Omental fat pad (tissue), 4 donors: ENCODE measurements around the gene NEMP1. TPM values are rescaled to one million over a fixed set of nuclear protein-coding genes. Genes with fewer than 3 reads are reported as not detected.

Experiments
- ATAC-seq: fragments of 150-250 bp; one replicate; pipeline ENCODE4 v1.9.1; 2016; ENCODE audit warnings: mild to moderate bottlenecking, moderate library complexity; ENCODE audit not compliant: low FRiP score
- DNase-seq: peaks from one replicate; pipeline ENCODE4 v3.0.0-alpha.2; 2019; ENCODE audit warnings: low spot score
- total RNA-seq, 4 donors: library from RNA; depleted of rRNA; stranded (reverse); fragments of >200 nt; gene quantifications; one replicate each; pipeline ENCODE4 v1.1.0, GENCODE V29; 2016
- TF ChIP-seq, protein P1 (sequence below), 3 donors: fragments of 450-650 bp; IDR thresholded peaks; one replicate each; pipeline ENCODE4 v1.5.1; 2016 to 2017; ENCODE audit warnings: antibody characterized with exemption in 3 of 3, mild to moderate bottlenecking in 3 of 3, moderate library complexity in 2 of 3

NEMP1 gene
- total RNA-seq, 4 donors from 2014 or later, result 4.6 to 9.8 (median 5.9) TPM

DNA sequence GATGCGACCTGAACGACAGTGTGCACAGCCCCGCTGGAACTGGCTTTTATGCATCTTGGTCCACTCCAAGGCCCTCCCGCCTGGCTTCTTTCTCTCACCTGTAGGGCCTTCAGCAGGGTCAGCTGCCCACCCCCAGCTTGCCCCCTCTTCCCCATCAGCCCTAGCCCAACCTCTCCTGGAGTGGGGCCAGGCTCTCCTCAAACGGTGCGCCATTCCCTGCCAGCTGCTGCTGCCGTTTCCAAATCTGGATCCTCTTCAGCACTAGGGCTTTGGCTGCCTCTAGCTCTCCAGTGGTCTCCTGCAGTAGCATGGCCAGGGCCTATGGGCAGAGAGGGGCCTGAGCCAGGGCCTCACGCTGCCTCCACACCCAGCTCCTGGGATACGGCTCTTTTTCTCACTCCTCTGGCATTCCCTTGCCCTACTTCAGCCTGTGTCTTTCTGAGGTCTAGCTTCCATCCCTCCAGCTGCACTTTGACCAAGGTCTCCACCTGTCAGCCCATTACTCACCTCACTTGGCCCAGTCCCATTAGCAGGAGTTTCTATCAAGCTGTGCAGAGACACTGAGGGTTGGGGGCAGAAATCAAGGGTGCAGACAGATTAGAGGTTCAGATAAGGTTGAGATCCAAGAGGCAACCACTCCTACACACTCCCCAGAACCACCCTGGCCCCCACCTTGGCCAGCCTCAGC lies 27.6 kb upstream of the NEMP1 start:
- ATAC-seq (no peak), DNase-seq (no peak)
- TF ChIP-seq, protein P1, sequence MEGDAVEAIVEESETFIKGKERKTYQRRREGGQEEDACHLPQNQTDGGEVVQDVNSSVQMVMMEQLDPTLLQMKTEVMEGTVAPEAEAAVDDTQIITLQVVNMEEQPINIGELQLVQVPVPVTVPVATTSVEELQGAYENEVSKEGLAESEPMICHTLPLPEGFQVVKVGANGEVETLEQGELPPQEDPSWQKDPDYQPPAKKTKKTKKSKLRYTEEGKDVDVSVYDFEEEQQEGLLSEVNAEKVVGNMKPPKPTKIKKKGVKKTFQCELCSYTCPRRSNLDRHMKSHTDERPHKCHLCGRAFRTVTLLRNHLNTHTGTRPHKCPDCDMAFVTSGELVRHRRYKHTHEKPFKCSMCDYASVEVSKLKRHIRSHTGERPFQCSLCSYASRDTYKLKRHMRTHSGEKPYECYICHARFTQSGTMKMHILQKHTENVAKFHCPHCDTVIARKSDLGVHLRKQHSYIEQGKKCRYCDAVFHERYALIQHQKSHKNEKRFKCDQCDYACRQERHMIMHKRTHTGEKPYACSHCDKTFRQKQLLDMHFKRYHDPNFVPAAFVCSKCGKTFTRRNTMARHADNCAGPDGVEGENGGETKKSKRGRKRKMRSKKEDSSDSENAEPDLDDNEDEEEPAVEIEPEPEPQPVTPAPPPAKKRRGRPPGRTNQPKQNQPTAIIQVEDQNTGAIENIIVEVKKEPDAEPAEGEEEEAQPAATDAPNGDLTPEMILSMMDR (IDR thresholded peaks at IDR 0.05), result no peak

DNA sequence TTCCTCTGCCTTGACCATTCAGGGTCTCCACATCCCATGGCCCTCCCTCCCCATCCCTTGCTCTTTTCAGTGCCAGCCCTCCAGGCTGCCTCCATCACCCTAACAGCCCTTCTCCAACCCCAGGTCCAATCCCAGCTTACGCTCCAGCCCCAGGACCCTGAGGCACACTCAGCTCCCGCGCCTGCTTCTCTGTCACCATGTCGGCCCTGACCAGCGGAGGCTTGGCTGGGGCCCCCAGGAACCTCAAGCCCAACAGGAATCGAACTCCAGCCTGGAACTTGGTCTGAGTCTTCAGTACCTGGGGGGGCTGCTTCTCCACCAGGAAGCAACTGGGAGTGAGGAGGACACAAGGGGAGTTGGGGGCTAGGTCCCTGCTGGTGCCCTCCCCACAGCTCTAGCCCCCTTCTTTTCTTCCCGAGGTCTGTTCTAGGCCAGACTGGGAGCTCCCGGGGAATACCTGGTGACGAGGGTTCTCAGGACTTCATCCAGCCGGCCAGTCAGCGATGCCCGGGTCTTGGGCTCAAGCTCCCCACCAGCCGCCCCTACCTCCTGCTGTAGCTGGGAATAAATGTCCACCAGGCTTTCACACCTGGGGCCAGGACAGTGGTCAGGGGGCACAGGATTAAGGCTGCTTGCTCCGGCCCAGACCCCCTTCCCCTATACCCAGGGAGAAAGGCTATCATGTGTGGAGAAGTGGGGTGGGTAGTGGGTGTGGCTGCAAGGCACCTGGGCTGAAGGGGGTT lies 26.6 kb upstream of the NEMP1 start:
- no peak for ATAC-seq
- DNase-seq, result no peak
- TF ChIP-seq, protein P1 (IDR thresholded peaks at IDR 0.05), result no peak

DNA sequence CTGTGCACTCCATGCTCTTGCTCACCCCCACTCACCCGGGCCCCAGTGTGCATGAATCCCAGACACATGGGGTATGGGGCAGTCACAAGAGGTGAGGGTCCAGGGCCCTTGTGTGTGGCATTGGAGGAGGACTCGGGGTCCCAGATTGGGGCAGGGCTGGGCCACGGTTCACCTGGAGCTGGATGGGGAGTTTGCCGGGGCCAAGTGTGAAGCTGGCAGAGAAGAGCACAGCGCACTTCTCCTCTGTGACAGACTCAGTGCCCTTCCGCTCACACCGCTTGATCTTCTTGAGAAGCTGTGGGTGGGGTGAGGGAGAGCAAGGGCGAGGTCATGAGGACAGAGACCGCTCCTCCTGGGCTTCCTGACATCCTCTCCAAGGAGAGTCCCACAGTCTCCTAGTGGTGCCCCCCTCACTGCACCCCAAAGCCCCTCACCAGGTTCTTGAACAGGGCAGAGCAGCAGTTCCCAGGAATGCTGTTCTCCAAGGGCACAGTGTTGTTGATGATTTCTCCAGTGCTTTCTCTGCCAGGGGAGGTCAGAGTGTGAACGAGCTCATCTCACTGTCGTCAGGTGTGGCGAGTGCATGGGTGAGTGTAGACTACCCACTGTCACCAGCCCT lies 25.8 kb upstream of the NEMP1 start:
- TF ChIP-seq, protein P1 (IDR thresholded peaks at IDR 0.05), result no peak
- no peak for ATAC-seq
- DNase-seq, result no peak

DNA sequence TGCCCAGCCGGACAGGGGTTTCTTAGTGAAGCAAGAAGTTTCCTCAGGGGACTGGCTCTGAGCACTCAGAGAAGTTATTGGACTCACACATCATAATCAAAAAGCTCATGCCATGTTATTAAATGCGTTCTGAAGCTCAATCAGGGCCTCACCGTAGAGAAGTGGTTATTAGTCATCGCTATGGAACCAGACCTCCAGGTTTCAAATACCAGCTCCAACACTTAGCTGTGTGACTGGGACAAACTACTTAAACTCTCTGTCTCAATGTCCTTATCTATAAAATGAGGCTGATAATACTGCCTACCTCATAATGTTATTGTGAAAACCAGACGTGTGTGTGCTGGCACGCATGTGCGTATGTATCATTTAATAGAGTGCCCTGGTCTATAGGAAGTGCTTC lies 25.3 kb upstream of the NEMP1 start:
- TF ChIP-seq, protein P1 (IDR thresholded peaks at IDR 0.05), result no peak
- no peak for DNase-seq
- ATAC-seq, result no peak

DNA sequence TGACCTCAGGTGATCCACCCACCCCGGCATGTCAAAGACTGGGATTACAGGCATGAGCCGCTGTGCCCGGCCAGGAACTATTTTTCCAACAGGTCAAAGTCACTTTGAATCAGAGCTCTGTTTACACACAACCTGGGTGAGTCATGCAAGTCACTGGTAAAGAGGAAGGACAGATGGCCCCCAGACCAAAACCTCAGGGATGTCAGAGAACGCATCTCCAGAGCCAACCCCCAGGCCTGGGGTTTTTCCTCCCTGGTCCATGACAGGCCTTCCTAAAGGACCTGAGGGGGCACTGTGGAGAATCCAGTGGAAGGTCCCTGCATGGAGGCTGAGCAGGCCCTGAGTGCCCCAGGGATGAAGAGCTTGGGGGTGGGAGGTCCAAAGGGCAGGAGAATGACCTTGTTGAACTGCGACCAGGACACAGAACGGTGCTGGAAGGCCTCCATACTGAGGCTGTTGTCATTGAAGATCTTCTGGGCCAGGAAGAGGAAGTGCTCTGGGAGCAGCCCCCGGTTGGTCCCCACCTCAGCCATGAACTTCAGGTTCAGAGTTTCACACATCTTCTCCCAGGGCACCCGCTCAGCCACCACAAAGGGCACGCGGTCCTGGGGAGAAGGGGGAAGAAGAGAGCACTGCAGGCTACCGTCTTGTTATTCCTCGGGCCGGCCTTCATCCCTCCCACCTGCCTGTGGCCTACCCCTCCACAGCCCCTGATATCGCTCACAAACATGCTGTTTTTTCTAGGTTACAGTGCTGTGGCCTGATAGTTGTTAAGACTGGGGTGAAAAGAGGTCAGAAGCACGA lies 23.5 kb upstream of the NEMP1 start:
- TF ChIP-seq, protein P1 (IDR thresholded peaks at IDR 0.05), result no peak
- ATAC-seq (no peak), DNase-seq (no peak)

DNA sequence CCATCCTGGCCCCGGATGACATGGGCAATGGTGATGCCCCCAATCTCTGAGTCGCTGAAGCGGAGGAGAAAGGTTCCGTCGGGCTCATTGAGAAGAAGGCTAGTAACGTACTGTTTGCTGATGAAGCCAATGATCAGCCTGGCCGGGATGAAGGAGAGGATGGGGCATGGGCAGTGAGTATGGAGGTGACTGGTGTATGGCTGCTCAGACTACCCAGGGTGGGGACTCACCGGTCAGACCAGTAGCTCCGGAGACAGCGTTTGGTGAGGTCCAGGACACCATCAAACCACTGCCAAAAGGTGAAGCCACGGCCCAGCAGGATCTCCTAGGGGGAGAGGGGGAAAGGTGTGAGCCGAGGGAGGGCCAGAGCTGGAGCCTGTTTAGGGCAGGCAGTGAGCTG lies 21.2 kb upstream of the NEMP1 start:
- no peak for DNase-seq
- TF ChIP-seq, protein P1 (IDR thresholded peaks at IDR 0.05), result no peak
- no peak for ATAC-seq
